Uterus (tissue), 4 donors: ENCODE data around the gene JAKMIP2. TPM values are rescaled to one million over a fixed set of nuclear protein-coding genes. Genes with fewer than 3 reads are reported as not detected.

Experiments
- DNase-seq, 2 donors: peaks; one replicate each; pipeline ENCODE4 v3.0.0-alpha.2; 2019 to 2020
- H3K27ac ChIP-seq, 2 donors: fragments of 200-600 bp; sonication (generic); 1 replicate in 1 of 2; 2 replicates in 1 of 2; pipeline ENCODE4 v1.5.1; 2016 to 2018
- H3K27me3 ChIP-seq, 2 donors: fragments of 200-600 bp; sonication (generic); one replicate each; pipeline ENCODE4 v1.5.1; 2018 to 2019; ENCODE audit warnings: control low read depth in 1 of 2
- H3K36me3 ChIP-seq, 2 donors: fragments of 200-600 bp; sonication (generic); one replicate each; pipeline ENCODE4 v1.5.1; 2019; ENCODE audit warnings: control low read depth in 1 of 2
- H3K4me1 ChIP-seq, 2 donors: fragments of 200-600 bp; sonication (generic); one replicate each; pipeline ENCODE4 v1.5.1; 2018 to 2019; ENCODE audit warnings: control low read depth in 1 of 2
- H3K4me3 ChIP-seq, 2 donors: fragments of 200-600 bp; sonication (generic); 1 replicate in 1 of 2; 2 replicates in 1 of 2; pipeline ENCODE4 v1.5.1; 2018 to 2019; ENCODE audit warnings: mild to moderate bottlenecking in 1 of 2
- H3K9me3 ChIP-seq, 2 donors: fragments of 200-600 bp; sonication (generic); one replicate each; pipeline ENCODE4 v1.5.1; 2019; ENCODE audit warnings: control low read depth in 1 of 2
- POLR2A ChIP-seq, 2 donors: fragments of 450-650 bp; IDR thresholded peaks; one replicate each; pipeline ENCODE4 v1.6.1; 2016; ENCODE audit warnings: antibody characterized with exemption in 2 of 2, mild to moderate bottlenecking in 1 of 2, moderate library complexity in 1 of 2
- intact Hi-C: fragments of 100-400 bp; cut with DNase I; formaldehyde crosslinking; loops from one replicate; pipeline ENCODE4 v1.15.1; 2023; ENCODE audit warnings: low total_unique reads
- total RNA-seq, 4 donors: library from RNA; depleted of rRNA in 3 of 4; stranded (reverse); fragments of >200 nt in 3 of 4; gene quantifications; one replicate each; pipeline versions ENCODE4 v1.1.0 to v1.2.4, GENCODE V29; 2014 to 2023
- TF ChIP-seq, protein P1 (sequence below), 4 experiments: fragments of 200-600 bp in 2 of 4; fragments of 450-650 bp in 2 of 4; sonication (generic) in 2 of 4; IDR thresholded peaks; one replicate each; pipeline ENCODE4 v1.5.1; 2016 to 2019; ENCODE audit warnings: antibody characterized with exemption in 4 of 4, mild to moderate bottlenecking in 2 of 4, moderate library complexity in 1 of 4
- donor health status: DM: yes; HTN: yes; CAD: no.

JAKMIP2 gene
- total RNA-seq, 4 donors from 2014 or later, result 0.29 to 9.3 (median 5.0) TPM

DNA sequence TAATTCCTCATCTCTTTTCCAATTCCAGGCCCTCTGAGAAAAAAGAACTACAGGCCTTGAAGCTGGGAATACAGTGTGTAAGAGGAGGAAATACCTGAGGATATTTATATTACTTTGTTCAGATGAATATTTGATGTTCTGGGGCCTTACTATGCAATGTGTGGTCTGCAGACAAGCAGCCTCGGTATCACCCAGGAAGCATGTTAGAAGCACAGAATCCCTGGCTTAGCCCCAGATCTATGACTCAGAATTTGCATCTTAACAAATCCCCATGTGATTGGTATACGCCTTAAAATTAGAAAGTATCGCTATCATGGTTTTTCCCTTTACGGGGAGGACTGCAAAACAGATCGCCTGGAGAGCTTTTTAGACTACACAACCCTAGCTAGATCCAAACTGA is 121.0 kb downstream of the JAKMIP2 start:
- no peak for TF ChIP-seq POLR2A (IDR thresholded peaks at IDR 0.05)
- TF ChIP-seq, protein P1, sequence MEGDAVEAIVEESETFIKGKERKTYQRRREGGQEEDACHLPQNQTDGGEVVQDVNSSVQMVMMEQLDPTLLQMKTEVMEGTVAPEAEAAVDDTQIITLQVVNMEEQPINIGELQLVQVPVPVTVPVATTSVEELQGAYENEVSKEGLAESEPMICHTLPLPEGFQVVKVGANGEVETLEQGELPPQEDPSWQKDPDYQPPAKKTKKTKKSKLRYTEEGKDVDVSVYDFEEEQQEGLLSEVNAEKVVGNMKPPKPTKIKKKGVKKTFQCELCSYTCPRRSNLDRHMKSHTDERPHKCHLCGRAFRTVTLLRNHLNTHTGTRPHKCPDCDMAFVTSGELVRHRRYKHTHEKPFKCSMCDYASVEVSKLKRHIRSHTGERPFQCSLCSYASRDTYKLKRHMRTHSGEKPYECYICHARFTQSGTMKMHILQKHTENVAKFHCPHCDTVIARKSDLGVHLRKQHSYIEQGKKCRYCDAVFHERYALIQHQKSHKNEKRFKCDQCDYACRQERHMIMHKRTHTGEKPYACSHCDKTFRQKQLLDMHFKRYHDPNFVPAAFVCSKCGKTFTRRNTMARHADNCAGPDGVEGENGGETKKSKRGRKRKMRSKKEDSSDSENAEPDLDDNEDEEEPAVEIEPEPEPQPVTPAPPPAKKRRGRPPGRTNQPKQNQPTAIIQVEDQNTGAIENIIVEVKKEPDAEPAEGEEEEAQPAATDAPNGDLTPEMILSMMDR (IDR thresholded peaks at IDR 0.05), result no peak
- no peak overlapping the region for H3K4me3 ChIP-seq
- no peaks in the 10 kb centered on the region for H3K36me3 ChIP-seq
- no peak overlapping the region for H3K27ac ChIP-seq
- intact Hi-C loops, result no loop called here
- no peaks in the 10 kb centered on the region for H3K27me3 ChIP-seq
- no peaks in the 10 kb centered on the region for H3K9me3 ChIP-seq
- DNase-seq, result no peak
- H3K4me1 ChIP-seq, result no peaks in the 10 kb centered on the region

DNA sequence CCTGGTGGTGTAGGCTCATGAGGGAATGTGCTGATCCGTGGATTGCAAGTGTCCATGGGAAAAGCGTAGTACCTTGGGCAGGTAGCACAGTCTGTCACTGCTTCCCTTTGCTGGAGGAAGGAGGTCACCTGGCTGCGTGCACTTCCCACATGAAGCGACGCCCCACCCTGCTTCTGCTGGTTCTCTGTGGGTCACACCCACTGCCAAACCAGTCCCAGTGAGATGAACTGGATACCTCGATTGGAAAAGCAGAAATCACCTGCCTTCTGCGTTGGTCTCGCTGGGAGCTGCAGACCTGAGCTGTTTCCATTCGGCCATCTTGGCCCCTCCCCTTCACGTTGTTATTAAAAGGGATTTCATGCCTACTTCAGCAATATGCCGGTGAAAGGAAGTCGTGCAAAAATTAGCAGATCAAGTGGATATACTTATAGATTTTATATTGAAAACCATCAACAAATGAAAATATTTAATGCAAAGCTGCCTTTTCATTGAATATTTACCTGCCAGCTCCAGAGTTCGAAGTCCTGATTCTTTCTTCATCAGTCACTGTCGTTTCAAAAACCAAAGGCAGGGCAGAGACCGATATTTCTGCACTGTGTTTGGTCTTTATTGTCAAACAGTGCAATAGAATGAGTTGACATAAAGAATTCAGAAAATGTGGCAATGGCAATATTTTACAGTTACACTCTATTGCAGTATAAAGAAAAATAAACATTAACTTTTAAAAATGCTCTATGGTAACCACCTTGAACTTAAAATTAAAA is 123.2 kb downstream of the JAKMIP2 start:
- no peaks in the 10 kb centered on the region for H3K27me3 ChIP-seq
- no peaks in the 10 kb centered on the region for H3K9me3 ChIP-seq
- H3K36me3 ChIP-seq, result no peaks in the 10 kb centered on the region
- no peak overlapping the region for H3K27ac ChIP-seq
- H3K4me3 ChIP-seq, result no peak overlapping the region
- H3K4me1 ChIP-seq, result no peaks in the 10 kb centered on the region
- DNase-seq, result no peak
- TF ChIP-seq, protein P1 (IDR thresholded peaks at IDR 0.05), result no peak
- no peak for TF ChIP-seq POLR2A (IDR thresholded peaks at IDR 0.05)
- intact Hi-C loops, result no loop called here

DNA sequence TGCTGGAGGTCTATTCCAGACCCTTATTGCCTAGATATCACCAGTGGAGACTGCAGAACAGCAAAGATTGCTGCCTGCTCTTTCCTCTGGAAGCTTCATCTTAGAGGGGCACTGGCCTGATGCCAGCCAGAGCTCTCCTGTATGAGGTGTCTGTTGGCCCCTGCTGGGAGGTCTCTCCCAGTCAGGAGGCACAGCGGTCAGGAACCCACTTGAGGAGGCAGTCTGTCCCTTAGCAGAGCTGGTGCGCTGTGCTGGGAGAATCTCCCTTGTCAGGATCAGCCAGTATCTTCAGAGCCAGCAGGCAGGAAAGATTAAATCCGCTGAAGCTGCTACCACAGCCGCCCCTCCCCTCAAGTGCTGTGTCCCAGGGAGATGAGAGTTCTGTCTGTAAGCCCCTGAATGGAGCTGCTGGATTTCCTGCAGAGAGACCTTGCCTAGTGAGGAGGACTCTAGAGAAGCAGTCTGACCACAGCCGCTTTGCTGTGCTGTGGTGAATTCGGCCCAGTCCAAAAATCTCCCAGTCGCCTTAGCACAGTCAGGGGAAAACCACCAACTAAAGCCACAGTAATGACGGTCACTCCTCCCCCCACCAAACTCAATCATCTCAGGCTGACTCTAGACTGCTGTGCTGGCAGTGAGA is 124.1 kb downstream of the JAKMIP2 start:
- Histone ChIP-seq H3K4me1 (no peaks in the 10 kb centered on the region), H3K9me3 (no peaks in the 10 kb centered on the region), H3K4me3 (no peak overlapping the region), H3K27ac (no peak overlapping the region), H3K27me3 (no peaks in the 10 kb centered on the region), H3K36me3 (no peaks in the 10 kb centered on the region)
- intact Hi-C loops, result no loop called here
- no peak for DNase-seq
- TF ChIP-seq, protein P1 (IDR thresholded peaks at IDR 0.05), result no peak
- TF ChIP-seq POLR2A (IDR thresholded peaks at IDR 0.05), result no peak

DNA sequence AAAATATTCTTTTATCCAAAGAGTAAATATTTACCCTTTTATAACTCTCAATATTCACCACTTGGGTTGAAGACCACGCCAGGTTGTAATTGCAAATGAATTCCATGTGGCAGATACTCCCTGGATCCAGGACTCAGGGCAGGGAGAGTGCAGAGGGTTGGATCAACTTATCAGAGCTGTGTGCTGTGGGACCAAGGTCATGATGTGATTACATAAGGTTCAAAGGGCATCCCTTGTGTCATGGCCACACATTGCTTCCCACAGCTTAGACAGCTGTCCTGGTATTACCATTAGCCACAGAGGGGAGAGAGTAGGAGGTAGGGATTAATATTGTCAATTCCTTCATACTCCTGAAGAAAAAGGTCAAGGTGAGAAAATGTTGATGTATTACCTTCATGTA is 133.9 kb downstream of the JAKMIP2 start:
- no peak for DNase-seq
- intact Hi-C loops, result no loop called here
- H3K27me3 ChIP-seq, result no peaks in the 10 kb centered on the region
- no peaks in the 10 kb centered on the region for H3K9me3 ChIP-seq
- no peaks in the 10 kb centered on the region for H3K4me1 ChIP-seq
- no peak overlapping the region for H3K4me3 ChIP-seq
- H3K27ac ChIP-seq, result no peak overlapping the region
- no peak for TF ChIP-seq POLR2A (IDR thresholded peaks at IDR 0.05)
- TF ChIP-seq, protein P1 (IDR thresholded peaks at IDR 0.05), result no peak
- no peaks in the 10 kb centered on the region for H3K36me3 ChIP-seq

DNA sequence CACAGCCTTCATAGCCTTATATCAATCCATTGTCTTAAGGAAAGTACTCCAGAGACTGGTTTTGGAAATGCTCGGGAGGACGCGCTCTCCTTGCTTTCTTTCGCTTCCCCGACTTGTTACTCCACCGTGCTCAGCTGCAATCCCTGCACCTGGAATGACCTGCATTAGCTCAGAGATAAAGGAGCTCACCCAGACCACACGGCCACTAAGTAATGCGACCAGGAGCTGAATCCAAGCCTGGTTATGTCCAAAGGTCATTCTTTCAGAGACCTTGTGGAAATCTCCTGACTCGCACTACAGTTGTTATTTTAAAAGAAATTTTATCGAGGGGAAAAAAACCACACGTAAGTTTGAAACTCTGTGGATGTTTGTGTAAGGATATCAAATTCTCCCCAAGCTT is 137.3 kb downstream of the JAKMIP2 start:
- no peak overlapping the region for H3K27ac ChIP-seq
- no peaks in the 10 kb centered on the region for H3K9me3 ChIP-seq
- intact Hi-C loops, result no loop called here
- H3K4me3 ChIP-seq, result no peak overlapping the region
- no peaks in the 10 kb centered on the region for H3K4me1 ChIP-seq
- no peak for DNase-seq
- TF ChIP-seq, protein P1 (IDR thresholded peaks at IDR 0.05), result no peak
- no peak for TF ChIP-seq POLR2A (IDR thresholded peaks at IDR 0.05)
- H3K36me3 ChIP-seq, result no peaks in the 10 kb centered on the region
- H3K27me3 ChIP-seq, result no peaks in the 10 kb centered on the region
